ENCODE data around the gene SLC25A22.

GRCh38 chr11:765802-766091, 32.3 kb downstream of the SLC25A22 start:
- TF ChIP-seq CTCF (conservative IDR thresholded peaks at IDR 0.05; ENCODE audit: low read depth, low read length) = no peak
- no peak for TF ChIP-seq EZH2phosphoT487 (IDR thresholded peaks at IDR 0.05; ENCODE audit: borderline replicate concordance, low read length)

All from PC-3 (cell line).